HG03558 (cell line): ENCODE results near the gene SIGLEC12.
"Not testable (repeated sequence)": the region's sequence is repeated elsewhere in the genome, so short reads cannot be mapped to it uniquely, and the experiment has no call there.

Experiments used
- ATAC-seq: cut with Tn5 transposase; IDR thresholded peaks from one replicate; pipeline ENCODE4 v1.9.1; 2021; ENCODE audit warnings: moderate number of reproducible peaks; ENCODE audit not compliant: unreplicated experiment; ENCODE audit errors: extremely low read depth

Gene SIGLEC12

GRCh38 chr19:51524666-51525264 lies 23.2 kb upstream of the SIGLEC12 start:
- ATAC-seq: no peak

GRCh38 chr19:51521781-51522180 lies 20.2 kb upstream of the SIGLEC12 start:
- ATAC-seq: no peak

GRCh38 chr19:51521357-51521756 lies 19.8 kb upstream of the SIGLEC12 start:
- ATAC-seq: no peak

GRCh38 chr19:51520728-51521127 lies 19.1 kb upstream of the SIGLEC12 start:
- ATAC-seq: no peak

- no peak for ATAC-seq
Measured at GRCh38 chr19:51514866-51515481, 13.4 kb upstream of the SIGLEC12 start.

GRCh38 chr19:51513968-51514367 lies 12.4 kb upstream of the SIGLEC12 start:
- ATAC-seq: no peak

GRCh38 chr19:51511353-51511752 lies 9.8 kb upstream of the SIGLEC12 start:
- no peak for ATAC-seq

GRCh38 chr19:51509823-51510660 lies 8.4 kb upstream of the SIGLEC12 start:
- no peak for ATAC-seq

- ATAC-seq: no peak
Measured at GRCh38 chr19:51508059-51508733, 6.6 kb upstream of the SIGLEC12 start.

GRCh38 chr19:51507640-51508058 lies 6.0 kb upstream of the SIGLEC12 start:
- ATAC-seq: no peak

- ATAC-seq: no peak
Measured at GRCh38 chr19:51507192-51507591, 5.6 kb upstream of the SIGLEC12 start.

- ATAC-seq: no peak
Measured at GRCh38 chr19:51505904-51506303, 4.3 kb upstream of the SIGLEC12 start.

GRCh38 chr19:51503896-51504295 lies 2.3 kb upstream of the SIGLEC12 start:
- no peak for ATAC-seq

- no peak for ATAC-seq
Measured at GRCh38 chr19:51503286-51503817, 1.8 kb upstream of the SIGLEC12 start.

GRCh38 chr19:51500931-51501330 lies 669 bp downstream of the SIGLEC12 start:
- not testable (repeated sequence) for ATAC-seq

- no peak for ATAC-seq
Measured at GRCh38 chr19:51497666-51498065, 3.9 kb downstream of the SIGLEC12 start.

- no peak for ATAC-seq
Measured at GRCh38 chr19:51493776-51494175, 7.8 kb downstream of the SIGLEC12 start.

GRCh38 chr19:51491586-51491985 lies 10.0 kb downstream of the SIGLEC12 start:
- no peak for ATAC-seq

- ATAC-seq: no peak
Measured at GRCh38 chr19:51490676-51491075, 10.9 kb downstream of the SIGLEC12 start.

- ATAC-seq: no peak
Measured at GRCh38 chr19:51489113-51489512, 12.5 kb downstream of the SIGLEC12 start.

GRCh38 chr19:51488491-51488890 lies 13.1 kb downstream of the SIGLEC12 start:
- ATAC-seq: no peak
